ENCODE measurements around the gene PERM1.

Gene PERM1

DNA sequence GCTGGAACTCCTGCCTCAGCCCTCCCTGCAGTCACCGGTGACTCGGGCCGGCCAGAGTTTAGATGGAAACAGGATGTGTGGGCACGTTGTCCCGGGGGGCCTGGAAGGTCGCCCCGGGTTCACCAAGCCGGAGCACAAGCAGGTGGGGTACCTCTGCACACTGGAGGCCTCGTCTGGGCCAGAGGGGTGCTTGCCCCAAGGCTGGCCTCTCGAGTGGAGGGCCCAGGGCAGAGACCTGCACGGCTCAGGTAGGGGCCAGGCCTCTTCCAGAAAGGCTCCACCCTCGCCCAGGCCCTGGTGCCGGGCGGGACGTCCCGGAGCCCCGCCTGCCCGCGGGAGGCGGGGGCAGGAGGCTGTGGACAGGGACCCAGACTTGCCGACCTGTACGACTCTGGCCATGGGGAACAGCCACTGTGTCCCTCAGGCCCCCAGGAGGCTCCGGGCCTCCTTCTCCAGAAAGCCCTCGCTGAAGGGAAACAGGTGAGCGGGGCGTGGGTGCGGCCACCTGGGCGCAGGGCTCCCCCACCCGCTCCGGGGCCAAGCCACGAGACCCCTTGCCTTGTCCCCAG lies 15.7 kb downstream of the PERM1 start, which contains the start of gene PLEKHN1:
Gene PLEKHN1, plus strand, starts transcription at position 348 of the 569 bp plus-strand sequence. Its CDS starts 50 bp downstream, at position 398.
- H3K4ac ChIP-seq (ENCODE audit: low read depth in 1 of 2, low read length in 2 of 2), result peak within 1 kb of the TSS; percentile 24 to 77
- H3K4me1 ChIP-seq (ENCODE audit: control insufficient read depth, insufficient read depth, low read depth, low read length), result peaks cover 28% of the 10 kb centered on the region

DNA sequence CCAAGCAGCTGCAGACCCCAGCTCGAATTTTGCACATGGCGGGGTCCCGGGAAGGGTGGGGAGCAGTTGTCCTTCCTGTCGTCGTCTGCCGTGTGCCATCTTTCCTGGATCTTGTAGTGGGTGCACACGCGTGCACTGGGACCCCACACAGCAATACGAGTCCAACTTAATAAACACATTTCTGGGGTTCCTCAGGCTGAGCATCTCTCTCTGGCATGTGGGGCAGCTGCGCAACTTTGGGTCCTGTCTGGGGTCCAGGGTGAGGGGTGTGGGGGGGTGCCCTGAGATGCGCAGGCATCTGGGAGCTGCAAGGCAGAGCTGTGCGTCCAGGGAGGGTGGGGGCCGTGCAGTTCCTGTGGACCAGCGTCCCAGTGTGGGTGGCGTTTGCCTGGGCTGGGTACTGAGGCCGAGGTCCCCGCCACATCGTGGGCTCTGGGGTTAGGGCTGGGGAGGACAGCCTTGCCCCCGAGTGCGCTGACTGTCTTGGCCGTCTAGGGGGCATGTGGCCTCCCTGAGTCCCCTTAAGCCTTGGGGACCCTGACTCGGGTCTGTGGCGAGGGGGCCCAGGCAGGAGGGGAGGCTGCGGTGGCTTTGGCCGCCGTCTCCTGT lies 16.3 kb downstream of the PERM1 start:
- H3K79me1 ChIP-seq (replicated peaks; ENCODE audit: low read length, poor library complexity, severe bottlenecking), result peaks cover 15% of the 10 kb centered on the region
- no peak overlapping the region for H2AK5ac ChIP-seq (ENCODE audit: low read length, severe bottlenecking)
- H3K9me3 ChIP-seq (ENCODE audit: control insufficient read depth, low read length), result no peaks in the 10 kb centered on the region
- no peak overlapping the region for H2BK120ac ChIP-seq (ENCODE audit: low read depth, low read length)
- no peak overlapping the region for H3K4me2 ChIP-seq (ENCODE audit: low read length, poor library complexity, severe bottlenecking)
- no peak overlapping the region for H2BK5ac ChIP-seq (ENCODE audit: low read depth, low read length, poor library complexity, severe bottlenecking)
- peaks cover 0 to 34% of the 10 kb centered on the region in 2 experiments for H3K27me3 ChIP-seq (ENCODE audit: control insufficient read depth in 1 of 2, insufficient read depth in 1 of 2, low read length in 2 of 2)
- H3K36me3 ChIP-seq (ENCODE audit: control insufficient read depth in 1 of 2, insufficient read depth in 2 of 2, low read depth in 1 of 2, low read length in 2 of 2), result peaks cover 13 to 45% of the 10 kb centered on the region in 2 experiments
- peak overlapping the region in 1 of 2 experiments; percentile 85 for H3K4me3 ChIP-seq (ENCODE audit: insufficient read depth in 1 of 2, low read depth in 1 of 2, low read length in 2 of 2)
- no peak overlapping the region for H2AFZ ChIP-seq (ENCODE audit: low read depth, low read length)
- H3K14ac ChIP-seq (ENCODE audit: low read length in 2 of 2), result no peak overlapping the region
- peak overlapping the region in 1 of 2 experiments; percentile 33 for H2BK12ac ChIP-seq (ENCODE audit: low read length in 2 of 2)
- no peak overlapping the region for H3K23ac ChIP-seq (ENCODE audit: low read length in 2 of 2)
- H3K27ac ChIP-seq (ENCODE audit: low read length, poor library complexity, severe bottlenecking), result no peak overlapping the region
- H3K4ac ChIP-seq (ENCODE audit: low read depth in 1 of 2, low read length in 2 of 2), result no peak overlapping the region
- H4K8ac ChIP-seq (ENCODE audit: low read length), result peak overlapping the region; percentile 62
- peak overlapping the region in 1 of 2 experiments; percentile 5 for H3K18ac ChIP-seq (ENCODE audit: low read depth in 1 of 2, low read length in 2 of 2)
- H3K4me1 ChIP-seq (ENCODE audit: control insufficient read depth, insufficient read depth, low read depth, low read length), result peaks cover 29% of the 10 kb centered on the region
- peak overlapping the region; percentile 70 for H3K9ac ChIP-seq (ENCODE audit: low read length)
- no peak overlapping the region for H2BK15ac ChIP-seq (ENCODE audit: low read depth, poor library complexity, severe bottlenecking)
- peak overlapping the region; percentile 47 for H4K91ac ChIP-seq (ENCODE audit: low read length)
- 73% methylated on average over 25 of the region's 26 CpGs for WGBS
- DNase-seq, result no peak

More for the DNA sequence above, 15.7 kb downstream of the PERM1 start, which contains the start of gene PLEKHN1:
- peak within 1 kb of the TSS; percentile 70 for H3K9ac ChIP-seq (ENCODE audit: low read length)
- H3K36me3 ChIP-seq (ENCODE audit: control insufficient read depth in 1 of 2, insufficient read depth in 2 of 2, low read depth in 1 of 2, low read length in 2 of 2), result peaks cover 13 to 44% of the 10 kb centered on the region in 2 experiments
- peak within 1 kb of the TSS; percentile 66 to 85 for H3K4me3 ChIP-seq (ENCODE audit: insufficient read depth in 1 of 2, low read depth in 1 of 2, low read length in 2 of 2)
- H4K91ac ChIP-seq (ENCODE audit: low read length), result peak within 1 kb of the TSS; percentile 90
- no peak within 1 kb of the TSS for H2AK5ac ChIP-seq (ENCODE audit: low read length, severe bottlenecking)
- no peak within 1 kb of the TSS for H3K27ac ChIP-seq (ENCODE audit: low read length, poor library complexity, severe bottlenecking)
- H3K18ac ChIP-seq (ENCODE audit: low read depth in 1 of 2, low read length in 2 of 2), result peak within 1 kb of the TSS; percentile 78 to 96
- H3K14ac ChIP-seq (ENCODE audit: low read length in 2 of 2), result peak within 1 kb of the TSS in 1 of 2 experiments; percentile 97
- peak within 1 kb of the TSS; percentile 58 for H2BK5ac ChIP-seq (ENCODE audit: low read depth, low read length, poor library complexity, severe bottlenecking)
- WGBS, result 5% methylated on average over 30 of the region's 31 CpGs
- H3K27me3 ChIP-seq (ENCODE audit: control insufficient read depth in 1 of 2, insufficient read depth in 1 of 2, low read length in 2 of 2), result peaks cover 0 to 40% of the 10 kb centered on the region in 2 experiments
- peak; percentile 50 for DNase-seq
- H3K23ac ChIP-seq (ENCODE audit: low read length in 2 of 2), result peak within 1 kb of the TSS in 1 of 2 experiments; percentile 97
- H2AFZ ChIP-seq (ENCODE audit: low read depth, low read length), result peak within 1 kb of the TSS; percentile 72
- H3K79me1 ChIP-seq (replicated peaks; ENCODE audit: low read length, poor library complexity, severe bottlenecking), result peaks cover 14% of the 10 kb centered on the region
- no peaks in the 10 kb centered on the region for H3K9me3 ChIP-seq (ENCODE audit: control insufficient read depth, low read length)
- H4K8ac ChIP-seq (ENCODE audit: low read length), result peak within 1 kb of the TSS; percentile 66
- peak within 1 kb of the TSS in 1 of 2 experiments; percentile 79 for H2BK12ac ChIP-seq (ENCODE audit: low read length in 2 of 2)
- no peak within 1 kb of the TSS for H2BK15ac ChIP-seq (ENCODE audit: low read depth, poor library complexity, severe bottlenecking)
- peak within 1 kb of the TSS; percentile 2 for H2BK120ac ChIP-seq (ENCODE audit: low read depth, low read length)
- H3K4me2 ChIP-seq (ENCODE audit: low read length, poor library complexity, severe bottlenecking), result peak within 1 kb of the TSS; percentile 92

DNA sequence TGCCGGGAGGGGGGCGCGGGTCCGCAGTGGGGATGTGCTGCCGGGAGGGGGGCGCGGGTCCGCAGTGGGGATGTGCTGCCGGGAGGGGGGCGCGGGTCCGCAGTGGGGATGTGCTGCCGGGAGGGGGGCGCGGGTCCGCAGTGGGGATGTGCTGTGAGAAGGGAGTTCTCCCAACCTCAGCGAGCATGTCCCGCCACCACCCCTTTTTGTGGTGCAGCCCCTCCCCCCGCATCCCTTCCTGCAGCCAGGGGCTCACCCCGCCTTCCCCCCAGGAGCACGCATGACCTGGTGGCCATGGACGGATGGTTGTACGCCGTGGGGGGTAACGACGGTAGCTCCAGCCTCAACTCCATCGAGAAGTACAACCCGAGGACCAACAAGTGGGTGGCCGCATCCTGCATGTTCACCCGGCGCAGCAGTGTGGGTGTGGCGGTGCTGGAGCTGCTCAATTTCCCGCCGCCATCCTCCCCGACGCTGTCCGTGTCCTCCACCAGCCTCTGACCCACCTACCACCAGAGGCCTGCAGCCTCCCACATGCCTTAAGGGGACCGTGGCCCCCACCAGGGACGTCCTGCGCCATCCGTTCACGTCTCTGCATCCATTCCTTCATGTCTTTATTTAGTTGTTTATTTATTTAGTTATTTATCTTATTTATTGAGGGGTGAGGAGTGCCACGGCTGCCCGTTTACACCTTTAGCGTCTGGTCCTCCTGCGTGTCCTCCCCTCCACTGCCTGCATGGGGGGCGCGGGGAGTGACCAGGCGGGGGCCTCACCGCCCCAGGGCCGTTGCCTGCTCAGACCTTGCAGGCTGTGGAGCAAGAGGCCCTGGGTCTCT lies 17.0 kb downstream of the PERM1 start:
- Histone ChIP-seq H3K36me3 (ENCODE audit: control insufficient read depth in 1 of 2, insufficient read depth in 2 of 2, low read depth in 1 of 2, low read length in 2 of 2) (peaks cover 13 to 45% of the 10 kb centered on the region in 2 experiments), H2BK120ac (ENCODE audit: low read depth, low read length) (no peak overlapping the region), H3K4ac (ENCODE audit: low read depth in 1 of 2, low read length in 2 of 2) (no peak overlapping the region), H3K27me3 (ENCODE audit: control insufficient read depth in 1 of 2, insufficient read depth in 1 of 2, low read length in 2 of 2) (peaks cover 0 to 27% of the 10 kb centered on the region in 2 experiments), H3K9ac (ENCODE audit: low read length) (no peak overlapping the region), H4K91ac (ENCODE audit: low read length) (no peak overlapping the region), H4K8ac (ENCODE audit: low read length) (no peak overlapping the region), H3K18ac (ENCODE audit: low read depth in 1 of 2, low read length in 2 of 2) (no peak overlapping the region), H2BK5ac (ENCODE audit: low read depth, low read length, poor library complexity, severe bottlenecking) (no peak overlapping the region), H3K9me3 (ENCODE audit: control insufficient read depth, low read length) (no peaks in the 10 kb centered on the region), H3K4me2 (ENCODE audit: low read length, poor library complexity, severe bottlenecking) (no peak overlapping the region), H2AK5ac (ENCODE audit: low read length, severe bottlenecking) (no peak overlapping the region), H2BK15ac (ENCODE audit: low read depth, poor library complexity, severe bottlenecking) (no peak overlapping the region), H3K14ac (ENCODE audit: low read length in 2 of 2) (no peak overlapping the region), H3K79me1 (replicated peaks; ENCODE audit: low read length, poor library complexity, severe bottlenecking) (peaks cover 15% of the 10 kb centered on the region), H3K23ac (ENCODE audit: low read length in 2 of 2) (no peak overlapping the region), H3K4me1 (ENCODE audit: control insufficient read depth, insufficient read depth, low read depth, low read length) (peaks cover 29% of the 10 kb centered on the region), H3K27ac (ENCODE audit: low read length, poor library complexity, severe bottlenecking) (no peak overlapping the region), H2AFZ (ENCODE audit: low read depth, low read length) (no peak overlapping the region), H2BK12ac (ENCODE audit: low read length in 2 of 2) (no peak overlapping the region), H3K4me3 (ENCODE audit: insufficient read depth in 1 of 2, low read depth in 1 of 2, low read length in 2 of 2) (no peak overlapping the region)
- DNase-seq, result no peak
- WGBS, result 96% methylated on average over 29 of the region's 51 CpGs

Data from mesenchymal stem cell (in vitro differentiated cells and primary cell).